Hematopoietic multipotent progenitor cell treated with erythropoietin and hydrocortisone succinate and interleukin-3 and kit ligand, for 17 days (in vitro differentiated cells): Measurements from ENCODE around the gene KTN1.

Source experiments
- DNase-seq: peaks from one replicate; pipeline ENCODE4 v3.0.0-alpha.2; 2015; ENCODE audit warnings: low spot score

Gene KTN1

DNA sequence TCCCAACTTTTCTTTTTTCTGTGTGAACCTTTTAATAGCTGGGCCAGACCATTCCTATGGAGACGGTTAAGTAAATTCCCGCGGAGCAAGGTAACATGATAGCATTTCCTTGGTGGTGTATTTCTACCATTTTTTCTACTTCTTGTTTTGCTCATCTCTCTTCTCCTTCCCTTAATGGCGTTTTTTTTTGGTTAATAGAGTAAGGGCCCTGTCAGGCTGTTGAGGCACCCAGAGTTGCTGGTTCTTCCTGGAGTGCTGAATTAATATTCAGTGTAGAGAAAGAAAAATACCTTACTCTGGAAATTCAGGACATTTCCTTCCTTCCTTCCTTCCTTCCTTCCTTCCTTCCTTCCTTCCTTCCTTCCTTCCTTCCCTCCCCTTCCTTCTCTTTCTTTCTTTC, 137.6 kb downstream of the KTN1 start:
- no peak for DNase-seq

DNA sequence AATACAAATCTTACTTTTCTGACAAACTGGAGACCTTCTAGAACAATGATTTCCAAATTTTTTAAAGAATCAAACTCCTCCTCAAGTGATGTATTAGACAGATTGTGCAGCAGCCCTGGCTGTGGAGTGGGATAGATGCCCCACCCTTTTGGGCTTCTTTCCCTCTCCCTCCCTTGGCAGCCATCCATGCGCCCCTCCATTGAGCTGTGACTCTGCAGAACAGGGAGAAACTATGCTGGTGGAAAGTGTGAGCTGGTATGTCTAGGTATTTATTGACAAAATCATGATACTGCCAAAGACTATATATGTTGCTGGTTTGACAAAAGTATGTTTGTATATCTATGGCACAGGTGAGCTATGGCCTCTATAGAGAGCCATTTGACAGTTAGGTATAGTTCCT, 138.5 kb downstream of the KTN1 start:
- DNase-seq: no peak

DNA sequence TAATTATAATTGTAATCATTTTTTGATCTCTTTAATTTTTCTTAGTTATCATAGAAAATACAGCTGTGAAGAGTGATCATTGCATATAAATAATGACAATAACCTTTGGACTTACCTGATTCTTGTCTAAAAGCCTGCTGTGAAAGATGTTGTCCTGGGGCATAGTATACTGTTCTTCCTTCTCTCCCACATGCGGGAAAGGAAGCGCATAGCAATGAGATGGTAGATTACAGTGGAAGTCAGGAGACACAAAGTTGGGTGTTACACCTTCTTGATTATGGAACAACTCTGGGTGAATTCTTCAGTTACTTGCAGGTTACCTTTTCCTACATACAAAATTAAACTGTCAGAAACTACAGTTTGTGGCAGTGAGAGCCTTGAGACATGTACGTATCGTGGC, 140.8 kb downstream of the KTN1 start:
- no peak for DNase-seq

DNA sequence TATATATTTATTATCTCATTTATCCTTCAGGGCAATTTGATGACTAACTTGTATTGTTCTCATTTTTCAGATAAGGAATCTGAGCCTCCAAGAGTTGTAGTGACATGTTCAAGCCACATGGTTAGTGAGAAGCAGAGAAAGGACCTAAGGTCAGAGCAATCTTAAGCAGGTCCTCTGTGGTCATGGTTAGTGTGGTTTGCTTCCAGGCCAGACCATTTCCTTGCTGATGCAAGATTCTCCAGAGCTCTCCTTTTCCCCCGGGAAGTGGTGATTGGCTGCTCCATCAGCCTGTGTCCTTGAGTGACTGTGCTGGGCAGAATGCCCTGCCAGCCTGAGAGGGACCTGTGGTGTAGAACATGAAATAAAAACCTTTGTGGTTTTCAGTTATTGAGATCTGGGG, 141.3 kb downstream of the KTN1 start:
- DNase-seq: no peak

DNA sequence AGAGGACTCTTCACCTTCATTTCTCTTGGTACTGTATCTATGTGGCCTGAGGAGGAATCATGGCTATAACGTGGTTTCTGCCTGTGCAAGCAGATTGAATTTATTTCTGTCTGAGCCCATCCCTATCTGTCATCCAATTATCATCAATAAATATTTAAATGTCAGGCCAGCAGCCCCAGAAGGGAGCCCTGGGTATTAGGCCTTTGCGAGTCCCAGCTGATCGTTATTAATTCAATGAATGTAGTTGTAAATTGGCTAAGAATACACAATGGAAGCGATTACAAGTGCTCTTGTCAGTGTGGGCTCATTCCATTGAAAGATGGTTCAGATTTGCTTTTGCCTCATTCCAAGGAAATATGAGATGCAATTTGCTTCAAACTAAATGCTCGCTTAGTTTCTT, 142.0 kb downstream of the KTN1 start:
- DNase-seq: no peak

DNA sequence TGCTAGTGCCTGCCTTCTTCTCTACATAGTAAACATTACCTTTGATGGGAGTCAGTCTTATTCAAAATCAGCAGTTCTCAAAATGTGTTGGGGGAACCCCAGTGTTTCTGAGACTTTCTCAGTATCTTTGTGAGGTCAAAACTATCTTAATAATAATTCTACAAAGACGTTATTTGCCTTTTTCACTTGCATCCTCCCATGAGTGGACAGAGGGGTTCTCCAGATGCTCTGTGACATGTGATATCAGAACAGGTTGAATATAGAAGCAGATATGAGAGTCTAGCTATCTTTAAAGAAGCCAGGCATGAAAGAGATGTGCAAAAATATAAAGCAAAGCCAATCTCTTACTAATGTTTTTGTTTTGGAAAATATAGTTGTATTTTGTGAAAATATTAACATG, 144.7 kb downstream of the KTN1 start:
- DNase-seq: no peak

DNA sequence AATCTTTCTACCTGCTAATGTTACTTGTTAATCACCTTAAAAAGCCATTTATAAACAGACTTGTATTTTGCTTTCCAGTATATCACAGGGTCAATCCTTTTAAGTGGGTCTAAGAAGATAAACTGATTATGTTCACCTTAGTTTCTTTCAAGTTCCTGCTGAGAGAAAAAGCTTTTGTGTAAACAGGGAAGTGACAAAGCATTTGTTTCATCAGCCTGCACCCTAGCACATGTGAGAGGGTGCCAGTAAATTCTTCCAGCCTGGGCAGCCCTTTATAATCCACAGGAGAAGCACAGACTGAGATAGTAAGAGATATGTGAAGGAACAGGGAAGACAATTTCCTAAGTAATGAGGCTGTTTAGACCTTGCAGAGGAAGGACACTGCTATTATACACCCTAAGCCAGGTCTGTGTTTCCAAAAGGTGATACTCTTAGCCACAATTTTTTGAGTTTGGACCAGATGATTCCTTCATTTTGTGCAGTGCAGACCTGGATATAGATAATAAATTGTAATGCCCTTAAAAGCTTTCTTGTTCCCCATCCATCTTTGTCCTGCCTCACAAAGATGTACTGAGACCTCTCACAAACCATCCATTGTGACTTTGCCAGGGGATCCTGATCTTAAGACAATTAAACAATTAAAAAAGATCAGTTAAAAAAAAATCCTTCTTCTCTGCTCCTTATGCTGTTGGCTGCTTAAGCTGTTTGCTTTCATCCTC, 150.7 kb downstream of the KTN1 start:
- no peak for DNase-seq

DNA sequence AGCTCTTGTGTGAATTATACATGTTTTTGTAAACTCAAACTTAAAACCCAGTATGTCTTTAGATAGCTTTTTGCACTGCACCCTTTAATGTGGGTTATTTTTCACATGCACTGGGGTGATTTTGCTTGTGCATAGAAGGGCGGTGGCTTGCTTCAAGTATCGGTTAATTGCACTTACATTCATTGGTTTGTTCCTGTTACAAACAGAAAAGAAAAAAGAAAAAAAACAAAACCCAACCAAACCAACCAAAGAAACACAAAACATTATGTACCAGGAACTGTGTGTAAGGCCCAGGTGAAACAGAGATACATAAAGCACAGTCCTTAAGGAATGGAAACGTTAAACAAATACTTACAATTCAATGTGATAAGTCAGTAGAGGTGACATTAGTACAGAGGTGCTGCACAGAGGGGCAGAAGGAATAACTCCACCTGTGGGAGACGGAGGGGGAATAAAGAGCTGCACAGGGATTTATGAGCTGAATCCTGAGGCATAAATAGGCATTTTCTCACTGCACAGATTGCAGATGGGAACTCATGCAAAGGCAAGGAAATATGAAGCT, 151.4 kb downstream of the KTN1 start:
- DNase-seq: no peak

DNA sequence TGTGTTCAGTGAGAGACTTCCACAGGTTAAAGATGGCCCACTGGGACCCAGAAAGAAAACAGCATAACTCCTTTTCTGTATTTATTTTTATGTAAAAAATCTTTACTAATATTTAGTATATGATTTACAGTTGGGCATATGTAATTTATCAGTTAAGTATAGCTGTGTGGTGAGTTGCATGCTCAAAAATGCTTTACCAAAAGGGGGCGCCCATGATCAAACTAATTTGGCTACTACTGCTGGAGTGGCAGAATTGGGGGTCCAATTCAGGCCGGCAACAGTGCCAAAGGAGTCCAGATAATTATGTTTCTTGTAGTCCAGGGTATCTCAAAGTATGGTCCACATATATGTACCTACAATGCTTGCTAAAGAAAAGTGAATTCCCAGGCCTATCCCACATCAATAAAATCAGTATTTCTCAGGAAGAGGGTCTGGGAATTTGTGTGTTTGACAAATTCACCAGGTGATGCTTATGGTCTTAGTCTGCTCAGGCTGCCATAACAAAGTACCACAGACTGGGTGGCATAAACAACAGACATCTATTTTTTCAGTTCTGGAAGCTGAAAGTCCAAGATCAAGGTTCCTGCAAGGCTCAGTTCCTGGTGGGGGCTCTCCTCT, 152.0 kb downstream of the KTN1 start:
- DNase-seq: peak; percentile 28

DNA sequence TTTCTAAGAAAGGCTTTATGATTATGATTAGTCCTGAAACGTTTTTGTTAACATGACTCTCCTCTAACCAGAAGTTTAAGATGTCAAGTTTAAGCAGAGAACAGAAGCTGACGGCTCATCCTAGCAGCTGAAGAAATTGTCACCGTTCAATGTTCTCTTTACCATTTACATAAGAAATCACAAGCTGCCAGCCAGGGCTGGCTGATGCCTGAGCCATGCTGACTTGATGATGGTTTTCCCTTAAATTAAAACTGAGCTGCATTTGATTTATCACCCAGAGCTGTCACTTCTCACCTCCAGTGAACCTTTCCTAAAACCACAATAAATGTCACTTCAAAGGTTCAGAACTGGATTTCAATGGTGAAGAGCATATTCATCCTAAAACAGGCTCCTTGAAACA, 153.6 kb downstream of the KTN1 start:
- DNase-seq: no peak
